ENCODE measurements around the gene TFAP2B. TPM values are rescaled to one million over a fixed set of nuclear protein-coding genes. Genes with fewer than 3 reads are reported as not detected.

The TFAP2B gene
- not detected in 2 replicates for total RNA-seq (2014; rRNA removed; shearing (Covaris generic))
- polyA plus RNA-seq (2015; cell fraction: cytosol; rRNA removed) = not detected in 2 replicates
- 0.03 TPM in 1 of 2 replicates, not detected in the other for polyA plus RNA-seq (2015; cell fraction: nucleus; rRNA removed)

GRCh38 chr6:50818673-50819072, at the start of gene TFAP2B:
Gene TFAP2B (plus strand): TSS chr6:50818871. CDS start chr6:50818892, 21 bp downstream.
- DNase-seq (ENCODE audit: low read depth) = no peak

GRCh38 chr6:50778696-50779095, 40.0 kb upstream of the TFAP2B start:
- no peak for DNase-seq (ENCODE audit: low read depth)

GRCh38 chr6:50780382-50780781, 38.3 kb upstream of the TFAP2B start:
- no peak for DNase-seq (ENCODE audit: low read depth)

- DNase-seq (ENCODE audit: low read depth) = peak; percentile 2
Measured at GRCh38 chr6:50785921-50786320, 32.8 kb upstream of the TFAP2B start.

GRCh38 chr6:50791900-50792508, 26.7 kb upstream of the TFAP2B start:
- DNase-seq (ENCODE audit: low read depth) = peak; percentile 11

GRCh38 chr6:50792771-50793170, 25.9 kb upstream of the TFAP2B start:
- no peak for DNase-seq (ENCODE audit: low read depth)

GRCh38 chr6:50795574-50795973, 23.1 kb upstream of the TFAP2B start:
- DNase-seq (ENCODE audit: low read depth) = no peak

GRCh38 chr6:50804283-50804682, 14.4 kb upstream of the TFAP2B start:
- DNase-seq (ENCODE audit: low read depth) = no peak

- DNase-seq (ENCODE audit: low read depth) = no peak
Measured at GRCh38 chr6:50807035-50807434, 11.6 kb upstream of the TFAP2B start.

- peak; percentile 3 for DNase-seq (ENCODE audit: low read depth)
Measured at GRCh38 chr6:50815436-50816114, 3.1 kb upstream of the TFAP2B start.

- DNase-seq (ENCODE audit: low read depth) = peak; percentile 41
Measured at GRCh38 chr6:50816115-50816675, 2.5 kb upstream of the TFAP2B start.

GRCh38 chr6:50816947-50817645, 1.6 kb upstream of the TFAP2B start:
- no peak for DNase-seq (ENCODE audit: low read depth)

GRCh38 chr6:50817646-50817950, 1.1 kb upstream of the TFAP2B start:
- DNase-seq (ENCODE audit: low read depth) = no peak

GRCh38 chr6:50818020-50818419, 651 bp upstream of the TFAP2B start:
- DNase-seq (ENCODE audit: low read depth) = no peak

GRCh38 chr6:50819466-50819903, 814 bp downstream of the TFAP2B start:
- no peak for DNase-seq (ENCODE audit: low read depth)

GRCh38 chr6:50819904-50820868, 1.5 kb downstream of the TFAP2B start:
- no peak for DNase-seq (ENCODE audit: low read depth)

- no peak for DNase-seq (ENCODE audit: low read depth)
Measured at GRCh38 chr6:50820869-50821264, 2.2 kb downstream of the TFAP2B start.

- DNase-seq (ENCODE audit: low read depth) = no peak
Measured at GRCh38 chr6:50821441-50822077, 2.9 kb downstream of the TFAP2B start.

GRCh38 chr6:50822078-50822476, 3.4 kb downstream of the TFAP2B start:
- DNase-seq (ENCODE audit: low read depth) = no peak

Measured in HT1080 (cell line).